SKM-1 (cell line): Measurements from ENCODE around the gene MMRN1.

ENCODE experiments used
- DNase-seq: peaks from one replicate; lab custom pipeline; 2025; ENCODE audit not compliant: unreplicated experiment; lab: John Stamatoyannopoulos, UW

MMRN1 gene

GRCh38 chr4:89894649-89895550, at the start of gene MMRN1:
TSS of gene MMRN1 (plus strand) at chr4:89894854. CDS start at chr4:89894972, 118 bp downstream.
- DNase-seq = no peak

GRCh38 chr4:89847571-89848325, 46.9 kb upstream of the MMRN1 start:
- no peak for DNase-seq

GRCh38 chr4:89855236-89855635, 39.4 kb upstream of the MMRN1 start:
- DNase-seq = no peak

GRCh38 chr4:89860971-89861370, 33.7 kb upstream of the MMRN1 start:
- DNase-seq = no peak

GRCh38 chr4:89863533-89863932, 31.1 kb upstream of the MMRN1 start:
- DNase-seq = no peak

- DNase-seq = no peak
These were observed 26.4 kb upstream of the MMRN1 start for GRCh38 chr4:89868276-89868675.

GRCh38 chr4:89868999-89869589, 25.6 kb upstream of the MMRN1 start:
- DNase-seq = no peak

- DNase-seq = no peak
These were observed 23.4 kb upstream of the MMRN1 start for GRCh38 chr4:89871211-89871610.

GRCh38 chr4:89876548-89876947, 18.1 kb upstream of the MMRN1 start:
- no peak for DNase-seq

GRCh38 chr4:89878611-89879010, 16.0 kb upstream of the MMRN1 start:
- no peak for DNase-seq

GRCh38 chr4:89879215-89879614, 15.4 kb upstream of the MMRN1 start:
- no peak for DNase-seq

GRCh38 chr4:89889289-89889688, 5.4 kb upstream of the MMRN1 start:
- DNase-seq = no peak

GRCh38 chr4:89897867-89898266, 3.2 kb downstream of the MMRN1 start:
- no peak for DNase-seq

- DNase-seq = no peak
These were observed 3.7 kb downstream of the MMRN1 start for GRCh38 chr4:89898304-89898716.

GRCh38 chr4:89899152-89899551, 4.5 kb downstream of the MMRN1 start:
- DNase-seq = no peak

- no peak for DNase-seq
These were observed 5.2 kb downstream of the MMRN1 start for GRCh38 chr4:89899854-89900253.

- peak; percentile 52 for DNase-seq
These were observed 7.3 kb downstream of the MMRN1 start for GRCh38 chr4:89901808-89902431.

- no peak for DNase-seq
These were observed 9.9 kb downstream of the MMRN1 start for GRCh38 chr4:89904524-89904923.

- no peak for DNase-seq
These were observed 11.7 kb downstream of the MMRN1 start for GRCh38 chr4:89906316-89906715.

- DNase-seq = no peak
These were observed 12.3 kb downstream of the MMRN1 start for GRCh38 chr4:89906777-89907521.

- DNase-seq = no peak
These were observed 15.2 kb downstream of the MMRN1 start for GRCh38 chr4:89909889-89910288.
